Breast epithelium (tissue), 3 donors: ENCODE measurements around the gene GSX1.

Experiments used
- POLR2AphosphoS5 ChIP-seq, 3 donors: sonication (generic); formaldehyde crosslinking; IDR thresholded peaks; one replicate each; pipeline ENCODE4 v1.6.1; 2017; ENCODE audit warnings: antibody characterized with exemption in 3 of 3
- TF ChIP-seq, protein P1 (sequence below), 3 donors: fragments of 450-650 bp; IDR thresholded peaks; one replicate each; pipeline ENCODE4 v1.5.1; 2016 to 2017; ENCODE audit warnings: antibody characterized with exemption in 3 of 3, mild to moderate bottlenecking in 3 of 3, moderate library complexity in 3 of 3

GRCh38 chr13:27790523-27790922 is 1.8 kb upstream of the GSX1 start:
- TF ChIP-seq, protein P1, sequence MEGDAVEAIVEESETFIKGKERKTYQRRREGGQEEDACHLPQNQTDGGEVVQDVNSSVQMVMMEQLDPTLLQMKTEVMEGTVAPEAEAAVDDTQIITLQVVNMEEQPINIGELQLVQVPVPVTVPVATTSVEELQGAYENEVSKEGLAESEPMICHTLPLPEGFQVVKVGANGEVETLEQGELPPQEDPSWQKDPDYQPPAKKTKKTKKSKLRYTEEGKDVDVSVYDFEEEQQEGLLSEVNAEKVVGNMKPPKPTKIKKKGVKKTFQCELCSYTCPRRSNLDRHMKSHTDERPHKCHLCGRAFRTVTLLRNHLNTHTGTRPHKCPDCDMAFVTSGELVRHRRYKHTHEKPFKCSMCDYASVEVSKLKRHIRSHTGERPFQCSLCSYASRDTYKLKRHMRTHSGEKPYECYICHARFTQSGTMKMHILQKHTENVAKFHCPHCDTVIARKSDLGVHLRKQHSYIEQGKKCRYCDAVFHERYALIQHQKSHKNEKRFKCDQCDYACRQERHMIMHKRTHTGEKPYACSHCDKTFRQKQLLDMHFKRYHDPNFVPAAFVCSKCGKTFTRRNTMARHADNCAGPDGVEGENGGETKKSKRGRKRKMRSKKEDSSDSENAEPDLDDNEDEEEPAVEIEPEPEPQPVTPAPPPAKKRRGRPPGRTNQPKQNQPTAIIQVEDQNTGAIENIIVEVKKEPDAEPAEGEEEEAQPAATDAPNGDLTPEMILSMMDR (IDR thresholded peaks at IDR 0.05) = no peak
- no peak for TF ChIP-seq POLR2AphosphoS5 (IDR thresholded peaks at IDR 0.05)
